Activated gamma-delta T cell treated with Interleukin-2 at 50 U/mL for 16 hours (primary cell): ENCODE results near the gene COL6A1.
"Not testable (repeated sequence)": the region's sequence is repeated elsewhere in the genome, so short reads cannot be mapped to it uniquely, and the experiment has no call there.

Experiments
- DNase-seq: peaks from one replicate; pipeline ENCODE4 v3.0.0-alpha.2; 2020

The COL6A1 gene

GRCh38 chr21:45966791-45967394 is 14.7 kb upstream of the COL6A1 start:
- DNase-seq, result no peak

- DNase-seq, result no peak
These were observed 11.5 kb upstream of the COL6A1 start for GRCh38 chr21:45969921-45970673.

DNA sequence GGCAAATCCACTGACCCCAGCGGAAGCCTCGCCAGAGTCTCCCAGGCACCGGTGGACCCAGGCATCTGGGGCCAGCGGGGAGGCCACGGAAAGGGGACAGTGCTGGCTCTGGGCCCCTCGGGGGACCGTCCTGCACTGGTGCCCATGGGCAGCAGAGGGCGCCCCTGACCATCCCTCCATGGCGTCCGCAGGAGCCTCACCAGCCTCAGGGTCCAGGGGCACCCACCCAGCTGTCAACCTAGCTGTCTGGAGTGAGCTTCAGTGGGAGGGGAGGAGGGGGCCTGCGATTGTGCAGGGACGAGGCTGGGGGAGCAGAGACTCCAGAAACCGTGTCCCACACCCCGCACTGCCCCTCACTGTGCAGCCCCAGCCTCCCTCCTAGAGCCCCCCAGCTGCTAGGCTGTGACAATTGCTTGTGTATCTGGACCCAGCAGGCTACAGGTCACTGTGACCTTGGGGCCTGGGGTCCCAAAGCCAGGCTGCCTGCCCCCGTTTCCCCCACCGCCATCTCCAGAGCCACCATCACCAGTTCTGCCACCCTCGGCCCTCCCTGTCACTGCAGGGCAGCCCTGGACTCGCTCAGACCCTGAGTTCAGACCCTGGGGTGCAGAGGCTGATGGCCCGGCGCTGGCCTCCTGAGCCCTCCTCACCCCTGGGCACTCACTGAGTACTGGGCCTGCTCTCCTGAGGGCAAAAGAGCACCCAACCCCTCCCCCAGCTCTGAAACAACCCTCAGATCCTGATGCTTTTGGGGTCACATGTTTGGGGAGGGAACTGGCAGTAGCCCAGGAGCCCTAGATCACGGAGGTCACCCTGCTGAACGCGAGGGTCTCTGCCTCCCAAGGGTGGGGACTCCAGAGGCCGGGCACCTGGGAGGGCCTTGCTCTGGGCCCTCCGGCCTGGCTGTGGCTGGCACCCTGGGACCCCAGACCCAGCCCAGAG is 10.6 kb upstream of the COL6A1 start:
- DNase-seq, result peak; percentile 55

DNA sequence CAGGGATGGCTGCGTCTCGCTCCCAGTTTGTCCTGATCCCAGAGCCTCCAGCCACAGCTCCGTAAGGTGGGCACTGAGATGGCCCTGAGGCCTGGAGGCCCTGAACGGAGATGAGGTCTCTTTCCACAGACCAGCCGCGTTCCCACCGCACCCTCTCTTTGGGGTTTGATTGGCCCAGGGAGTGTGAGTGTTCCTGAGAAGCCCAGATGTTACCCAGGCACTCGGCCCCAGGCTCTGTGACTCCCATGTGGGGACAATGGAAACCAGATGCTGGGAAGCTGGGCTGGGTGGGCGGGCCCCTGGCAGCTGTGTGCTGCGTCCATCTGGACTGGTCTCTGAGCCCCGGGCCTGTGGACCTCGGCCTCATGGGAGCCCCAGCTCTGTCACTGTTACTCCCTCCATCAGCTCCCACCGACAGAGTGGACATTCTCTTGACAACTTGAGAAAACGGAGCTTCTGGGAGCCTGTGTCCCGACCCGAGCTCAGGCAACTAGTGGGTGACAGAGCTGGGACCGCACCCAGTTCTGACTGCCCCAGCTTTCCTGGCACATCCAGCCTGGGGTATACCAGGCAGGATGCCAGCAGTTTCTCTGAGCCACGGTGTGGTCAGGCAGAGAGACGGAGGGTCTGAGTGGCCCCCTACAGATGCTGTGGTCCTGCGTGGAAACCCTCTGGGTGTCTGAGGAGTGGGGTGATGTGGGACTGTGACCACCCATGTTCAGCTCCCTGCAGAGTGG is 9.8 kb upstream of the COL6A1 start:
- no peak for DNase-seq

- DNase-seq, result no peak
These were observed 9.2 kb upstream of the COL6A1 start for GRCh38 chr21:45972353-45972715.

DNA sequence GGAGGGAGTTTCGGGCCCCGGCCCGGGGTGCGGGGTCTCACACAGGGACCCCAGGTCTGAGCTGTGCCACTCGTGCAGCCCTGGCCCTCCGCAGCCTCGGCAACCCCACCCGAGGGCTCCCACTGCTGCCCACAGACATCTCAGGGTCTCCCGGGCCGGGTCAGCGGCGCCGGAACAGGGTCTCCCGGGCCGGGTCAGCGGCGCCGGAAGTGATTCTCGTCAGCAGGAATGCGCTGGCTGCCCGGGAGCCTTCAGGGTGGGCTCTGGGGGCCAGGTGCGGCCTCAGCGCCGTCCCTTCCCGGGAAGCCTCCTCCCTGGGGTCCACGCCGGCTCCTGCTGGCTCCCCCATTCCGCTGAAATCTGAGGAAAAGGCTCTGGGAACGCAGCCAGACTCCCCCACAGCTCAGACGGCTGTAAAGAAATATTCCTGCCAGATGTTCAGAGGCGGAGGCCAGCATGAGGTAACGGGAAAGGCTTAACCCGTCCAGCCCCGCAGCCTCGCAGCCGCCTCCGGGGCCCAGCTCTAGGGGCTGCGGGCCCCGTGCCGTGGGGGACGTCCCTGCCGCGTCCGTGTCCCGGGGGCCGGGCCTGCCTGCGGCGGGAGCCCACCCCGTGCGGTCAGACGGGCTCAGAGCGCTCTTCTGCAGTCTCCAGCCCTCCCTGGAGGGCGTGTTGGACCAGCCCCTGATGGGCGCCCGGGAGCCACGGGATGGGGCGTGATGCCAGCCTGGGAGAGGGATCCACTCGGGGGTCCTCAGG is 8.7 kb upstream of the COL6A1 start:
- no peak for DNase-seq

- peak; percentile 78 for DNase-seq
These were observed 8.0 kb upstream of the COL6A1 start for GRCh38 chr21:45973475-45974072.

DNA sequence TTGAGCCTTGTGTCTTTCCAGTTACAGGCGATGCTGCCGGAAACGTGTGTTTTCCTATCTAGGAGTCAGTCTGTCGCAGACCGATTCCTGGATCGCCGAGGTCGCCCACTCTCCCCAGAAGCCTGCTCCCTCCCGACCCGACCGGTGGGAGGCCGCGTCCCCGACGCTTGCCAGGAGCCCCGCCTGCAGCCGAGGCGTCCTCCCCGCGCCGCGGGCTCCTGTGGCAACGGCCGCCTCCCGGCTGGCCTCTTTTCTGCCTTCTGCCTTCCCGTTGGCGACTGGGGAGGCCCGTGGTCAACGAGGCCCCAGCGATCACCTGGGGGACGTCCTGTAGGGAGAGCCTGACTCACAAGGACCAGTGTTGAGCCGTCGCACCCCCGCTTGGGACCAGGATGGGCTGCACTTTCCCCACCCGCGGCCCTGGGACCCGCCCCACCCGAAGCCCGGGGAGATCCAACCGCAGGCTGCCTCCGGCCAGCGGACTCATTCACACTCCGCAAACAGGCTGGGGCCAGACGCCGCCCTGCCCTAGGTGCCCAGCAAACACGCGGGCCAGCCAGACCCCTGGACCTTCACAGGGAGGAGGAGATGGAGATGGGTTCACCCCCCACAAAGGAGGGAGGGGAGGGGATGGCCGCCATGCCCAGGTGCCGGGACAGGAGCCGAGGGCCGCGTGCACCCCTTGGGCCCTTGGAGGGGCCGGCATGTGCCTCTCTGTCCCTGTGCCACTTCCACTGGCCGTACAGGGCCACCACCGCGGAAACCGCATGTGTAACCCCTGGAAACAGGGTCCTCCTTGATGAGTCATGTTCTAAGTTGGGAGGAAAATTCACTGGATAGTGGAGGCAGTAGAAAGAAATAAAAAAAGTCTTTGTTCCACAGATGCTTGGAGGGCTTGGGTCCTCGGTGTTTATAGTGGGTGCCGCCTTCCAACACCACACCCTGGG is 7.2 kb upstream of the COL6A1 start:
- DNase-seq, result no peak

- DNase-seq, result no peak
These were observed 6.4 kb upstream of the COL6A1 start for GRCh38 chr21:45975020-45975666.

- DNase-seq, result not testable (repeated sequence)
These were observed 5.7 kb upstream of the COL6A1 start for GRCh38 chr21:45975667-45976409.

- DNase-seq, result no peak
These were observed 4.8 kb upstream of the COL6A1 start for GRCh38 chr21:45976701-45977311.

GRCh38 chr21:45977396-45977795 is 4.2 kb upstream of the COL6A1 start:
- no peak for DNase-seq

- no peak for DNase-seq
These were observed 2.4 kb upstream of the COL6A1 start for GRCh38 chr21:45979141-45979631.

- DNase-seq, result no peak
These were observed 1.9 kb upstream of the COL6A1 start for GRCh38 chr21:45979651-45980050.

DNA sequence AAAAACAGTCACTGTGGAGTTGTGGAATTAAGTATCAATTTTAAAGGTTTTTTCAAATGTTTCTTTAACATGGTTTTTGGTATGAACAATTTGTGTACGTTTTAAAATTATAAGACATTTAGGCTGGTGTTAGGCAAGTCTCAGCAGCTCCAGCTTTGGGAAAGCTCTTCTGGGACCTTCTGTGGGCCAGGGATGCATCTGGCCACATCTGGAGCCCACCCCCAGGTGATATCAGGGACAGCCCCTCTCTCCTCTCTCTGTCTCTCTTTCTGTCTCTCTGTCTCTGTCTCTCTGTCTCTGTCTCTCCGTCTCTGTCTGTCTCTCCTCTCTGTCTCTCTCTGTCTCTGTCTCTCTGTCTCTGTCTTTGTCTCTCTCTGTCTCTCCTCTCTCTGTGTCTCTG is 1.3 kb upstream of the COL6A1 start:
- no peak for DNase-seq

DNA sequence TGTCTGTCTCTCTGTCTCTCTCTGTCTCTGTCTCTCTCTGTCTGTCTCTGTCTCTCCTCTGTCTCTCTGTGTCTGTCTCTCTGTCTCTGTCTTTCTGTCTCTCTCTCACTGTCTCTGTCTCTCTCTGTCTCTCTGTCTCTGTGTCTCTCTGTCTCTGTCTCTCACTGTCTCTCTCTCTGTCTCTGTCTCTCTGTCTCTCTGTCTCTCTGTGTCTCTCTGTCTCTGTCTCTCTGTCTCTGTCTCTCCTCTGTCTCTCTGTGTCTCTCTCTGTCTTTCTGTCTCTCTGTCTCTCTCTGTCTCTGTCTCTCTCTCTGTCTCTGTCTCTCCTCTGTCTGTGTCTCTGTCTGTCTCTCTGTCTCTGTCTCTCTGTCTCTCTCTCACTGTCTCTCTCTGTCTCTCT is 873 bp upstream of the COL6A1 start:
- DNase-seq, result no peak

GRCh38 chr21:45982092-45982757 is 655 bp downstream of the COL6A1 start:
- DNase-seq, result peak; percentile 12
